Stimulated activated CD4-positive, alpha-beta T cell treated with anti-CD3 and anti-CD28 coated beads, TNF-alpha, amount 100 ng/mL, for 1 hour (primary cell): ENCODE results near the gene EPN2.

ENCODE experiments used
- DNase-seq, 3 donors: peaks; one replicate each; pipeline ENCODE4 v3.0.0-alpha.2; 2020; ENCODE audit warnings: low read depth in 3 of 3, low spot score in 1 of 3

The EPN2 gene

DNA sequence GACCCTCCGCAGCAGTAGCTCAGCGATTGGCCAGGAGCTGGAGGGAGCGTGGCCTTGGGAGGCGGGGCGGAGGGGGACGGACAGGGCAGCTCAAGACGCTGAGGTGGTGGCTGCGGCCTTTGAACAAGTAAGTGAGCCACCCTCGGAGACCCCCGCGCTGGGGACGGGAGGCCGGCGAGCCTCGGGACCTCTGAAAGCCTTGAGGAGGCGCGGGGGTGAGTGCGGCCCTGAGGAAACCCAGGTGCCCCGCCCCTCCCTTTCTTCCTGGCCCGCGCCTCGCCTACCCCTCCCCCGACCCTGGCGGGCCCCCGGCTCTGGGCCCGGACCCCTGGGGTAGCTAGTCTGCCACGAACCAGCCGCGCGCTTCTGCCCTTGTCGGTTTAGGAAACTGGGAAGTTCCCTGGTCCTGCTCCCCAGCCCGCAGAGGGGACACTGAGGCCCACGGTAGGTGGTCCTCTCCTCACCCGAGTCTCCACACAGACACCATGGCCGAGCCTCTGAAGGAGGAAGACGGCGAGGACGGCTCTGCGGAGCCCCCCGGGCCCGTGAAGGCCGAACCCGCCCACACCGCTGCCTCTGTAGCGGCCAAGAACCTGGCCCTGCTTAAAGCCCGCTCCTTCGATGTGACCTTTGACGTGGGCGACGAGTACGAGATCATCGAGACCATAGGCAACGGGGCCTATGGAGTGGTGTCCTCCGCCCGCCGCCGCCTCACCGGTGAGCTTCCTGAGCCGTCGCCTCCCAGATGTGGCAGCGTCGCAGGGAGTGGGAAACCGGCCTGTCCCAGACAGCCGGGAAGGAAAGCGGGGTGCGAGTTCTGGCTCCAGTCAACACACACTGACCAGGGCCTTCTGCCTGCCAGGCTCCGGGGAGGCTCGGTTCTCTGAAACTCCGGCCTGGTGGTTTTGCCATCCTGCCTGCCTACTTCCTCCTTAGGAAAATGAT, 141.5 kb downstream of the EPN2 start, which contains the start of gene MAPK7:
MAPK7 (plus strand) TSS at position 83 of the 945 bp plus-strand sequence; CDS start at position 486, 403 bp downstream.
- no peak for DNase-seq

DNA sequence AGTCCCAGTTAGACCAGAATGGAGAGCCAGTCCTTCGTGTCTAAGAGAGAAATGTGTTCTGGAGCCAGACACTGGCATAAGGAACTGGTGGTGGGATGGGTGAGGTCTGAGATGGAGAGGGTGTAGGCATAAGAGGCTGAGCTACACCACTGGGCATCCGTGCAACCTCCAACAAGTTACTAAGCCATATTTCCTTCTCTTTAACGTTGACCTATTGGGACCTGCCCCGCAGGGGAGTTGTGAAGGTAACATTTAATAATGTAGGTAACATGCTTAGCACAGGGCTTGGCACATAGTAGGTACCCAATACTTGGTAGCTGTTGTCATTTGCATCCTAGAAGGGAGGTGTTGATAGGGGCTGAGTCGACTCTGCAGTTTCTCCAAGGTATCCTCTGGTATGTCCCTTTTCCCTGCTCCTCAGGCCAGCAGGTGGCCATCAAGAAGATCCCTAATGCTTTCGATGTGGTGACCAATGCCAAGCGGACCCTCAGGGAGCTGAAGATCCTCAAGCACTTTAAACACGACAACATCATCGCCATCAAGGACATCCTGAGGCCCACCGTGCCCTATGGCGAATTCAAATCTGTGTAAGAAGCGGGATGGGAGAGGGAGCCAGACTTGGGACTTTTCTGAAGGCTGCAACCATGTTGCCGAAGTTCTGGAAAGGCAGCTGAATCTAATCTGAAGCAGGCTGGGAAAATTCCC, 142.3 kb downstream of the EPN2 start:
- DNase-seq, result no peak

GRCh38 chr17:19380481-19381301, 143.5 kb downstream of the EPN2 start:
- DNase-seq, result no peak

GRCh38 chr17:19381361-19381740, 144.2 kb downstream of the EPN2 start:
- DNase-seq, result no peak

DNA sequence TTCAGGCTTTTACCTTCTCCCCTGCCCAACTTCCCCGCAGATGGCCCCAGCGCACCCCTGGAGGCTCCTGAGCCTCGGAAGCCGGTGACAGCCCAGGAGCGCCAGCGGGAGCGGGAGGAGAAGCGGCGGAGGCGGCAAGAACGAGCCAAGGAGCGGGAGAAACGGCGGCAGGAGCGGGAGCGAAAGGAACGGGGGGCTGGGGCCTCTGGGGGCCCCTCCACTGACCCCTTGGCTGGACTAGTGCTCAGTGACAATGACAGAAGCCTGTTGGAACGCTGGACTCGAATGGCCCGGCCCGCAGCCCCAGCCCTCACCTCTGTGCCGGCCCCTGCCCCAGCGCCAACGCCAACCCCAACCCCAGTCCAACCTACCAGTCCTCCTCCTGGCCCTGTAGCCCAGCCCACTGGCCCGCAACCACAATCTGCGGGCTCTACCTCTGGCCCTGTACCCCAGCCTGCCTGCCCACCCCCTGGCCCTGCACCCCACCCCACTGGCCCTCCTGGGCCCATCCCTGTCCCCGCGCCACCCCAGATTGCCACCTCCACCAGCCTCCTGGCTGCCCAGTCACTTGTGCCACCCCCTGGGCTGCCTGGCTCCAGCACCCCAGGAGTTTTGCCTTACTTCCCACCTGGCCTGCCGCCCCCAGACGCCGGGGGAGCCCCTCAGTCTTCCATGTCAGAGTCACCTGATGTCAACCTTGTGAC, 144.7 kb downstream of the EPN2 start:
- no peak for DNase-seq

DNA sequence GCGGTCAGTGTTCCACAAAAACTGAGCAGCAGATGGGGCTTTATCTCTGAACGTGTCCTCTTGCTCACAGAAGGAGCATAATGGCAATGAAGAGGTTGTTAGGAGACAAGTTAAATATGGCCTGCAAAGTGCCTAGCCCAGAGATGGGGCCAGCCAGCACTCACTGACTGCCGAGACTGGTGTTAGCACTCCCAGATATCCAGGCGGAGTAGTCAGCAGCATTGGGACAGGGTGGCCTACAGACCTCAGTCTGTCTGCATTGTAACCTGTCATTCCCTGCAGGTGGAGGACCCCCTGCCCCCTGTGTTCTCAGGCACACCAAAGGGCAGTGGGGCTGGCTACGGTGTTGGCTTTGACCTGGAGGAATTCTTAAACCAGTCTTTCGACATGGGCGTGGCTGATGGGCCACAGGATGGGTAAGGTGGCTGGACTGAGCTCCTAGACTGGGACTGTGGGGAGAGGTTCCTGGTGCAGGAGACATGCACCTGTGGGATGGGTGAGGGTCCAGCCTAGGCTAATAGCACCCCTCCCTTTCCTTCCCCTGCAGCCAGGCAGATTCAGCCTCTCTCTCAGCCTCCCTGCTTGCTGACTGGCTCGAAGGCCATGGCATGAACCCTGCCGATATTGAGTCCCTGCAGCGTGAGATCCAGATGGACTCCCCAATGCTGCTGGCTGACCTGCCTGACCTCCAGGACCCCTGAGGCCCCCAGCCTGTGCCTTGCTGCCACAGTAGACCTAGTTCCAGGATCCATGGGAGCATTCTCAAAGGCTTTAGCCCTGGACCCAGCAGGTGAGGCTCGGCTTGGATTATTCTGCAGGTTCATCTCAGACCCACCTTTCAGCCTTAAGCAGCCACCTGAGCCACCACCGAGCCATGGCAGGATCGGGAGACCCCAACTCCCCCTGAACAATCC, 145.6 kb downstream of the EPN2 start:
- DNase-seq, result no peak

DNA sequence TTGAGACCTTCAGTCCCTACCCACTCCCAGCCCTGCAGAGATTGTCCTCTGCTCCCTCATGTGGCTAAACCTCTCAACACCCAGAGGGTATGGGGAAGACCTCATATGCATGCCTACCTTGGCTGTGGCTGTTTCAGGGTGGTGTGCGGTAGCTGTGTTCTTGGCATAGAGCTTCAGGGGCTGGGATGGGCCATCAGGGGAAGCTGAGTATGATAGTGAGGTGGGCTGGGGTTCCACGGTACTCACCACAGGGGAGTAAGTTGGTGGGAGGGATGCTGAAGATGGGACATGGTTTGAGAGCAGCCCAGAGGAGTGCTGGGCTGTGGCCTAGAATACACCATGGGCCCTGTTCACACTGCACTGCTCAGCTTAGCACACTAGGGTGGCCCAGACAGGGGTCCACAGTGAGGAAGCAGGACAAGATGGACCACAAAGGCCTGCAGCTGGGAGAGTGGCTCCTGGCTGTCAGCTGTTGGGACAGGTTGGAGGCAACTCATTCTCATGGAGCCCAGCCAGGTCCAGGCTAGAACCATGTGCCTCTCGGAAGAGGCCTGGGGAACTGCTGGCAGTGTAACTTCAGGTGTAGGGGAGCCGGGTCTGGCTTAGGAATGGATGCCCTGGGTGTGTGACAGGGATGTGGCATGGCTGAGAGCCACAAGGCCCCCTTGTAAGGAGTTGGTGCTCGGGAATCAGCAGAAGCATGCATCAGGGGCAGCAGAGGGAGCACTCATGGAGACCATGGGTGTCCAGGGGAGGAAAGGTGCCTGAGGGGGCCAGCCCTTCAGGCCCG, 146.7 kb downstream of the EPN2 start:
- DNase-seq, result no peak

- DNase-seq, result no peak
These were observed 147.7 kb downstream of the EPN2 start for GRCh38 chr17:19384723-19385391.

- no peak for DNase-seq
These were observed 148.4 kb downstream of the EPN2 start for GRCh38 chr17:19385521-19385983.
